H1 (cell line): ENCODE data around the gene TUBA8. TPM values are rescaled to one million over a fixed set of nuclear protein-coding genes. Genes with fewer than 3 reads are reported as not detected.

ENCODE experiments used
- CTCF ChIA-PET: fragments of 300-600 bp; sonication (Branson Sonifier 250); formaldehyde crosslinking; loops from one replicate; lab custom pipeline; 2021; ENCODE audit not compliant: partially characterized antibody; lab: Charles Lee
- POLR2A ChIA-PET: fragments of 300-600 bp; sonication (Branson Sonifier 250); formaldehyde crosslinking; loops from one replicate; lab custom pipeline; 2021; ENCODE audit warnings: inconsistent platforms; ENCODE audit not compliant: partially characterized antibody; lab: Charles Lee
- DNase-seq, 2 experiments: peaks; one replicate each; pipeline versions ENCODE4 v3.0.0 to v3.0.0-alpha.2; 2010 to 2022; ENCODE audit warnings: low spot score in 2 of 2, low read depth in 1 of 2, mixed read lengths in 1 of 2
- FAIRE-seq: peaks from 2 replicates; lab custom pipeline; 2011; peaks lifted over from hg19 to GRCh38; lab: Jason Lieb, UNC
- H2AFZ ChIP-seq: 2 replicates; pipeline ENCODE4 v1.8.1; 2012; ENCODE audit warnings: low read length, inconsistent platforms
- H2AK5ac ChIP-seq: 2 replicates; pipeline ENCODE4 v1.6.1; 2013; ENCODE audit warnings: low read depth, low read length
- H2BK120ac ChIP-seq: replicated peaks from 2 replicates; pipeline ENCODE3; 2013; ENCODE audit warnings: low read depth, low read length, inconsistent platforms
- H2BK12ac ChIP-seq: 2 replicates; pipeline ENCODE4 v1.6.1; 2013; ENCODE audit warnings: low read depth, low read length
- H2BK15ac ChIP-seq: 2 replicates; pipeline ENCODE4 v1.6.1; 2013; ENCODE audit warnings: low read length
- H2BK20ac ChIP-seq: 2 replicates; pipeline ENCODE4 v1.6.1; 2013; ENCODE audit warnings: low read length
- H2BK5ac ChIP-seq: 2 replicates; pipeline ENCODE4 v1.6.1; 2013; ENCODE audit warnings: low read depth, low read length
- H3K14ac ChIP-seq: 2 replicates; pipeline ENCODE4 v1.6.1; 2013; ENCODE audit warnings: inconsistent platforms; ENCODE audit not compliant: insufficient read length
- H3K18ac ChIP-seq: 2 replicates; pipeline ENCODE4 v1.6.1; 2013; ENCODE audit warnings: low read length; ENCODE audit errors: extremely low read depth
- H3K23ac ChIP-seq: 2 replicates; pipeline ENCODE4 v1.6.1; 2013; ENCODE audit warnings: inconsistent platforms; ENCODE audit not compliant: insufficient read length
- H3K23me2 ChIP-seq: 2 replicates; pipeline ENCODE4 v1.6.1; 2013; ENCODE audit warnings: low read depth, low read length
- H3K27ac ChIP-seq: 2 replicates; pipeline ENCODE4 v1.6.1; 2011; ENCODE audit warnings: low read depth, low read length, inconsistent platforms
- H3K27me3 ChIP-seq, 4 experiments: replicated peaks in 1 of 4; 1 replicate in 1 of 4; 2 replicates in 3 of 4; pipeline versions ENCODE4 v1.6.1 to v1.8.1; 2011 to 2013; ENCODE audit warnings: low read length in 3 of 4, mild to moderate bottlenecking in 3 of 4, inconsistent platforms in 2 of 4, mixed read lengths in 2 of 4, moderate library complexity in 1 of 4; ENCODE audit not compliant: control insufficient read depth in 3 of 4, insufficient read depth in 3 of 4; ENCODE audit errors: extremely low read depth in 1 of 4
- H3K36me3 ChIP-seq, 4 experiments: 2 replicates each; pipeline versions ENCODE4 v1.6.1 to v1.8.1; 2011 to 2013; ENCODE audit warnings: mild to moderate bottlenecking in 4 of 4, low read length in 3 of 4, moderate library complexity in 2 of 4, control low read depth in 1 of 4, inconsistent platforms in 1 of 4; ENCODE audit not compliant: insufficient read depth in 4 of 4, control insufficient read depth in 2 of 4
- H3K4ac ChIP-seq: replicated peaks from 2 replicates; pipeline ENCODE3; 2013; ENCODE audit warnings: low read length, low read depth, mixed read lengths, inconsistent platforms; ENCODE audit not compliant: insufficient read length
- H3K4me1 ChIP-seq, 4 experiments: replicated peaks in 1 of 4; 1 replicate in 1 of 4; 2 replicates in 3 of 4; pipeline versions ENCODE4 v1.6.1 to v1.8.1; 2011 to 2013; ENCODE audit warnings: low read length in 3 of 4, inconsistent platforms in 2 of 4, mixed read lengths in 1 of 4; ENCODE audit not compliant: insufficient read depth in 4 of 4, control insufficient read depth in 3 of 4
- H3K4me2 ChIP-seq, 2 experiments: 2 replicates each; pipeline versions ENCODE4 v1.6.1 to v1.8.1; 2011 to 2013; ENCODE audit warnings: low read depth in 2 of 2, low read length in 2 of 2, control low read depth in 1 of 2, inconsistent platforms in 1 of 2, mild to moderate bottlenecking in 1 of 2; ENCODE audit not compliant: insufficient read depth in 1 of 2
- H3K4me3 ChIP-seq, 4 experiments: fragments of 200-600, 300-600 bp in 1 of 4; sonication (generic), shearing (Covaris generic), sonication (Bioruptor Twin) in 1 of 4; 2 replicates each; pipeline versions ENCODE4 v1.5.1 to v1.8.1; 2011 to 2016; ENCODE audit warnings: low read length in 4 of 4, low read depth in 3 of 4, control low read depth in 2 of 4, inconsistent platforms in 2 of 4, mild to moderate bottlenecking in 2 of 4, mixed read lengths in 1 of 4, moderate library complexity in 1 of 4; ENCODE audit not compliant: insufficient read depth in 2 of 4; ENCODE audit errors: extremely low read depth in 1 of 4
- H3K56ac ChIP-seq: replicated peaks from 2 replicates; pipeline ENCODE3; 2013; ENCODE audit warnings: low read depth, mild to moderate bottlenecking, mixed read lengths, low read length, inconsistent platforms; ENCODE audit not compliant: insufficient read length
- H3K79me1 ChIP-seq: 2 replicates; pipeline ENCODE4 v1.6.1; 2013; ENCODE audit warnings: low read depth, low read length, control low read depth
- H3K79me2 ChIP-seq, 2 experiments: 2 replicates each; pipeline versions ENCODE4 v1.6.1 to v1.8.1; 2012 to 2013; ENCODE audit warnings: low read length in 2 of 2, mild to moderate bottlenecking in 2 of 2, inconsistent platforms in 1 of 2; ENCODE audit not compliant: insufficient read depth in 2 of 2, control insufficient read depth in 1 of 2
- H3K9ac ChIP-seq, 4 experiments: replicated peaks in 1 of 4; 1 replicate in 1 of 4; 2 replicates in 3 of 4; pipeline versions ENCODE4 v1.6.1 to v1.8.1; 2011 to 2013; ENCODE audit warnings: low read depth in 3 of 4, low read length in 3 of 4, control low read depth in 2 of 4, mild to moderate bottlenecking in 2 of 4, moderate library complexity in 2 of 4, inconsistent platforms in 1 of 4; ENCODE audit errors: extremely low read depth in 1 of 4
- H3K9me3 ChIP-seq, 2 experiments: 2 replicates each; pipeline versions ENCODE4 v1.6.1 to v1.8.1; 2012 to 2013; ENCODE audit warnings: mild to moderate bottlenecking in 2 of 2, moderate library complexity in 2 of 2, control low read depth in 1 of 2, inconsistent platforms in 1 of 2, low read depth in 1 of 2, low read length in 1 of 2, mixed read lengths in 1 of 2; ENCODE audit not compliant: insufficient read depth in 2 of 2
- H4K20me1 ChIP-seq, 2 experiments: replicated peaks in 1 of 2; 2 replicates each; pipeline versions ENCODE3 to v1.8.1; 2011 to 2013; ENCODE audit warnings: inconsistent platforms in 2 of 2, low read length in 2 of 2, mild to moderate bottlenecking in 1 of 2; ENCODE audit not compliant: insufficient read depth in 2 of 2, control insufficient read depth in 1 of 2
- H4K5ac ChIP-seq: 2 replicates; pipeline ENCODE4 v1.6.1; 2013; ENCODE audit warnings: low read length, low read depth, mixed read lengths, inconsistent platforms; ENCODE audit not compliant: insufficient read length
- H4K8ac ChIP-seq: 2 replicates; pipeline ENCODE4 v1.8.0; 2013; ENCODE audit warnings: mild to moderate bottlenecking, moderate library complexity, low read length, inconsistent platforms; ENCODE audit not compliant: insufficient read depth; ENCODE audit errors: extremely low read depth
- H4K91ac ChIP-seq: replicated peaks from 2 replicates; pipeline ENCODE3; 2013; ENCODE audit warnings: low read length, mixed read lengths, inconsistent platforms; ENCODE audit not compliant: insufficient read length
- ASH2L ChIP-seq: fragments of 200-600, 300-600 bp; sonication (generic); IDR thresholded peaks from one replicate; pipeline ENCODE4 v1.7.1; 2017; ENCODE audit warnings: low read length
- CBX5 ChIP-seq: fragments of 300-800, 300-1000 bp; sonication (generic); IDR thresholded peaks from 2 replicates; pipeline ENCODE4 v1.7.1; 2016; ENCODE audit warnings: antibody characterized with exemption, low read length, low read depth
- HDAC2 ChIP-seq, 2 experiments: fragments of 300-600 bp in 1 of 2; sonication (generic) in 1 of 2; IDR thresholded peaks; 2 replicates each; pipeline ENCODE4 v1.6.1; 2011 to 2012; ENCODE audit warnings: low read depth in 2 of 2, low read length in 2 of 2, mild to moderate bottlenecking in 2 of 2, moderate library complexity in 2 of 2, borderline replicate concordance in 1 of 2, inconsistent platforms in 1 of 2
- NANOG ChIP-seq: IDR thresholded peaks from 2 replicates; pipeline ENCODE4 v1.6.1; 2011; ENCODE audit warnings: low read length, low read depth, mild to moderate bottlenecking, inconsistent platforms; ENCODE audit not compliant: insufficient read depth, poor library complexity, severe bottlenecking
- WGBS, 2 experiments: shearing (Covaris generic) in 1 of 2; methylation state at CpG; one replicate each; pipeline versions ENCODE4 v1.1.6 to v1.1.7; 2013 to 2015; ENCODE audit warnings: low lambda C conversion rate in 2 of 2, mixed read lengths in 2 of 2, inconsistent platforms in 1 of 2, low coverage in 1 of 2, missing lambda C conversion rate in 1 of 2; ENCODE audit not compliant: insufficient replicate concordance in 2 of 2, insufficient coverage in 1 of 2, insufficient read length in 1 of 2; ENCODE audit errors: extremely low coverage in 1 of 2, missing lambda C conversion rate in 1 of 2; 5-methylcytosine and 5-hydroxymethylcytosine counted together
- polyA plus RNA-seq, 7 experiments: library from polyadenylated mRNA; depleted of rRNA in 3 of 7; stranded (reverse) in 5 of 7; unstranded in 2 of 7; fragments of >200 nt in 5 of 7; fragments of 200-250 nt in 2 of 7; gene quantifications; 1 replicate in 5 of 7; 2 replicates in 1 of 7; 4 replicates in 1 of 7; pipeline versions ENCODE4 v1.2.1 to v1.2.3, GENCODE V29; 2011 to 2013; ENCODE audit warnings: missing spikeins in 2 of 7, mixed read lengths in 2 of 7
- total RNA-seq: library from RNA; stranded (reverse); fragmentation: NEBNext Ultra II Directional; extraction: Animal tissue kit (Norgen Biotek cat#: 25700); gene quantifications from 2 replicates; pipeline ENCODE4 v1.2.1, GENCODE V29; 2021

The TUBA8 gene
- total and polyA plus RNA-seq, 2 of the 8 experiments (the other 6 are each of a cell fraction or from before 2014, with no cell fraction given) = 1.0 to 4.0 TPM

DNA sequence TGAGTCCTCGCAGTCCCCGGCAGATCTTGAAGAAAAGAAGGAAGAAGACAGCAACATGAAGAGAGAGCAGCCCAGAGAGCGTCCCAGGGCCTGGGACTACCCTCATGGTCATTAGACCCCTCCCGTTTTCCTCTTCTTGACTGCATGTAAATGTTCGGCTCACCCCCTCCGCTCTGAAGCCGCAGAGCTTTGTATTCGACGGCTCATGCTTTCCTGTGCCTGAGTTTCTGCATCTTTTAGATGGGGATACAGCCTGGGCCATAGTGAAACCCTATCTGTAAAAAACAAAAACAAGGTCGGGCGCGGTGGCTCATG lies 47.1 kb downstream of the TUBA8 start:
- Histone ChIP-seq H2BK120ac (no peak overlapping the region), H3K79me2 (no peaks in the 10 kb centered on the region), H3K36me3 (no peaks in the 10 kb centered on the region), H4K20me1 (no peaks in the 10 kb centered on the region), H3K9me3 (no peaks in the 10 kb centered on the region), H3K23ac (no peak overlapping the region), H2BK12ac (no peak overlapping the region; the same call in 1 of the 2 replicates), H3K9ac (no peak overlapping the region), H4K5ac (no peak overlapping the region), H3K14ac (no peak overlapping the region), H2BK5ac (no peak overlapping the region), H2BK20ac (no peak overlapping the region), H3K4me3 (no peak overlapping the region; a peak in 1 of 8 replicates), H3K4me2 (peak overlapping the region in 1 of 2 experiments; percentile 10; a peak in 1 of 4 replicates), H3K27me3 (no peaks in the 10 kb centered on the region), H2AK5ac (no peak overlapping the region), H3K23me2 (no peaks in the 10 kb centered on the region), H3K79me1 (no peaks in the 10 kb centered on the region), H3K56ac (no peak overlapping the region), H3K4ac (no peak overlapping the region), H2BK15ac (no peak overlapping the region), H3K27ac (no peak overlapping the region), H2AFZ (no peak overlapping the region), H4K8ac (no peak overlapping the region), H4K91ac (no peak overlapping the region), H3K4me1 (peaks cover 0 to 6% (median 2%) of the 10 kb centered on the region in 4 experiments; a peak in 3 of 7 replicates), H3K18ac (no peak overlapping the region)
- TF ChIP-seq CBX5 (no peak), ASH2L (no peak), HDAC2 (IDR thresholded peaks at IDR 0.05; ENCODE audit: borderline replicate concordance in 1 of 2, low read depth in 2 of 2, low read length in 2 of 2) (no peak), NANOG (no peak)
- ChIA-PET CTCF (interaction anchor here (0.8 to 2.5 kb wide), 15 partner anchors 11 to 416 kb away, joined by 3 to 15 read pairs (median 5); no protein-coding TSS in a partner anchor), POLR2A (no interaction called here)
- DNase-seq (no peak), FAIRE-seq (no peak)
- WGBS, 2 experiments = 64% methylated on average over 11 of the region's 12 CpGs; no CpG with 5 or more reads in 1 of the 2 experiments
